HG02943 (cell line): Measurements from ENCODE around the gene CYTH1.

Experiments used
- ATAC-seq: cut with Tn5 transposase; IDR thresholded peaks from one replicate; pipeline ENCODE4 v1.9.1; 2021; ENCODE audit warnings: mild to moderate bottlenecking, low read depth, moderate library complexity; ENCODE audit not compliant: unreplicated experiment

The CYTH1 gene

GRCh38 chr17:78659546-78659945 lies 122.5 kb downstream of the CYTH1 start:
- ATAC-seq: no peak

- no peak for ATAC-seq
These were observed 123.7 kb downstream of the CYTH1 start for GRCh38 chr17:78658281-78658785.

GRCh38 chr17:78655251-78655940 lies 126.7 kb downstream of the CYTH1 start:
- no peak for ATAC-seq

- ATAC-seq: no peak
These were observed 127.7 kb downstream of the CYTH1 start for GRCh38 chr17:78654325-78654724.

GRCh38 chr17:78653382-78653781 lies 128.7 kb downstream of the CYTH1 start:
- no peak for ATAC-seq

GRCh38 chr17:78652913-78653312 lies 129.2 kb downstream of the CYTH1 start:
- no peak for ATAC-seq

- ATAC-seq: no peak
These were observed 130.0 kb downstream of the CYTH1 start for GRCh38 chr17:78652024-78652423.

GRCh38 chr17:78651554-78651953 lies 130.5 kb downstream of the CYTH1 start:
- no peak for ATAC-seq

GRCh38 chr17:78650093-78650715 lies 131.9 kb downstream of the CYTH1 start:
- ATAC-seq: no peak

- no peak for ATAC-seq
These were observed 133.8 kb downstream of the CYTH1 start for GRCh38 chr17:78648293-78648692.

- no peak for ATAC-seq
These were observed 135.0 kb downstream of the CYTH1 start for GRCh38 chr17:78647032-78647431.

GRCh38 chr17:78645421-78646295 lies 136.4 kb downstream of the CYTH1 start:
- ATAC-seq: no peak

- no peak for ATAC-seq
These were observed 137.1 kb downstream of the CYTH1 start for GRCh38 chr17:78644931-78645351.

- ATAC-seq: no peak
These were observed 137.8 kb downstream of the CYTH1 start for GRCh38 chr17:78644224-78644623.

- no peak for ATAC-seq
These were observed 138.7 kb downstream of the CYTH1 start for GRCh38 chr17:78643326-78643725.

- ATAC-seq: no peak
These were observed 139.4 kb downstream of the CYTH1 start for GRCh38 chr17:78642707-78643106.

- ATAC-seq: no peak
These were observed 140.4 kb downstream of the CYTH1 start for GRCh38 chr17:78641666-78642065.

GRCh38 chr17:78641243-78641642 lies 140.8 kb downstream of the CYTH1 start:
- ATAC-seq: no peak

GRCh38 chr17:78640700-78641099 lies 141.4 kb downstream of the CYTH1 start:
- no peak for ATAC-seq

GRCh38 chr17:78637643-78638420 lies 144.2 kb downstream of the CYTH1 start:
- no peak for ATAC-seq
